HG03378 (cell line): Measurements from ENCODE around the gene ATAD3A.
A peak's percentile ranks its signal among the peaks of the same experiment; 100 is the strongest.
"Not testable (repeated sequence)": the region's sequence is repeated elsewhere in the genome, so short reads cannot be mapped to it uniquely, and the experiment has no call there.

Experiments used
- ATAC-seq: cut with Tn5 transposase; IDR thresholded peaks from one replicate; pipeline ENCODE4 v1.9.1; 2021; ENCODE audit warnings: mild to moderate bottlenecking, moderate library complexity; ENCODE audit not compliant: unreplicated experiment

ATAD3A gene

GRCh38 chr1:1553821-1554494 is 42.0 kb downstream of the ATAD3A start:
- no peak for ATAC-seq

- no peak for ATAC-seq
These were observed 42.6 kb downstream of the ATAD3A start for GRCh38 chr1:1554550-1554925.

GRCh38 chr1:1554926-1555915 is 43.3 kb downstream of the ATAD3A start:
- no peak for ATAC-seq

- no peak for ATAC-seq
These were observed 44.5 kb downstream of the ATAD3A start for GRCh38 chr1:1556505-1556904.

GRCh38 chr1:1556961-1557360 is 45.0 kb downstream of the ATAD3A start:
- ATAC-seq = not testable (repeated sequence)

GRCh38 chr1:1557688-1558087 is 45.7 kb downstream of the ATAD3A start:
- not testable (repeated sequence) for ATAC-seq

GRCh38 chr1:1558591-1558990 is 46.6 kb downstream of the ATAD3A start:
- no peak for ATAC-seq

- no peak for ATAC-seq
These were observed 47.1 kb downstream of the ATAD3A start for GRCh38 chr1:1559066-1559465.

- no peak for ATAC-seq
These were observed 48.2 kb downstream of the ATAD3A start for GRCh38 chr1:1560178-1560577.

- no peak for ATAC-seq
These were observed 50.0 kb downstream of the ATAD3A start for GRCh38 chr1:1561801-1562470.

GRCh38 chr1:1562556-1563195 is 50.7 kb downstream of the ATAD3A start:
- ATAC-seq = no peak

- ATAC-seq = no peak
These were observed 51.7 kb downstream of the ATAD3A start for GRCh38 chr1:1563688-1564087.

- ATAC-seq = no peak
These were observed 52.3 kb downstream of the ATAD3A start for GRCh38 chr1:1564268-1564667.

- ATAC-seq = no peak
These were observed 53.4 kb downstream of the ATAD3A start for GRCh38 chr1:1565340-1565739.

- no peak for ATAC-seq
These were observed 55.4 kb downstream of the ATAD3A start for GRCh38 chr1:1567152-1567875.

- no peak for ATAC-seq
These were observed 55.9 kb downstream of the ATAD3A start for GRCh38 chr1:1567891-1568291.

- no peak for ATAC-seq
These were observed 57.4 kb downstream of the ATAD3A start for GRCh38 chr1:1569341-1569740.

- peak; percentile 35 for ATAC-seq
These were observed 62.1 kb downstream of the ATAD3A start for GRCh38 chr1:1573843-1574720.
